Measurements from ENCODE around the gene KCNJ11.
"Not testable (repeated sequence)": the region's sequence is repeated elsewhere in the genome, so short reads cannot be mapped to it uniquely, and the experiment has no call there.

KCNJ11 gene

DNA sequence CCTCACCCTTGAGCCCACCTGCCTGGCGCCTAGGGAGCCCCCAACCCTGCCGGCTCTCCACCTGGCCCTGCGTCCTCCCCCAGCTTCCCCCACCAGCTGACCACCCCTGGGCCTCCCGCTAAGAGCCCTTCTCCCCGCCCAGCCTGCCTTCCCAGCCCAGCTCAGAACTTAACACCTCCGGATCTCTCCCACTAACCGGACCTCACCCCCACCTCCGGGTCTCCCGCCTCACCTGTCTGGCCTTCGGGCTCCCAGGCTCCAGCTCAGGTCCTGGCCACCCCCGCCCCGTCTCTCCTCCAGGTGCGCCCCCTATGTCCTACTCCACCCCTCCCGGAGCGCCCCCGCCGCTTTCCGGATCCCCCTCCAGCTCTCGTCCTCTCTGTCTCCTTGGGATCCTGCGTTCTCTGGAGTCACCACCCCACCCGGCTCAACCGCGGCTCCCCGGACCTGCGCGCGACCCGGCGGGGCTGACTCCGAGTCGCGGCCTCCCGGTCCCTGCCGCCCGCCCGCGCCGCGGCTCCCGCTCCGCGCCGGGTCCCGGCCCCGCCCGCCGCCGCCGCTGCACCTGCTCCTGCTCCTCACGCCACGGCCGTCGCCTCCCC lies at the start of gene KCNJ11:
Gene KCNJ11 (minus strand): TSS at position 51 of the 602 bp plus-strand sequence. CDS start 568 bp downstream, outside the sequence.
- Mint-ChIP-seq H3K4me3 (peak within 1 kb of the TSS; percentile 66), H3K4me1 (ENCODE audit: low read depth) (no peaks in the 10 kb centered on the region), H3K27me3 (no peaks in the 10 kb centered on the region), H3K9me3 (no peaks in the 10 kb centered on the region), H3K36me3 (ENCODE audit: low read depth) (no peaks in the 10 kb centered on the region), H3K27ac (no peak within 1 kb of the TSS)

DNA sequence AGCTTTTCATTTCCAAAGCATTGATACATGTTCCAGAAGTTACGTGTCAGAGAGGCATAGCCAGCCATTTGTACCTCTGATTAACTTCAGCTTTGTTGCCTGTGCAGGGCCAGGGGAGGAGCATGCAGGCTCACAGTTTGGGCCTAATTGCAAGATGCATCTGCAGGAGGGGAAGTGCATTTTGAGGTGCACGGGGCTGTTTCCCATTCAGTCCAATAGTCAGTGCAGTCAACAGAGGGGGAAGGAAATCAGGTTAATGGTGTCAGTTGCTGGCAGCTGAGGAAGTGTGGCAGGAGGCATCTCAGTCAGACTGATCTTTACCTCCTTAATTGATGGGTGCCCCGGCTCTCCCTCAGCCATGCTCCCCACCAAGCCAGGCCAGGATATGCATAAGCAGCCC lies 48.9 kb upstream of the KCNJ11 start:
- no peaks in the 10 kb centered on the region for H3K9me3 Mint-ChIP-seq
- H3K27me3 Mint-ChIP-seq = peaks cover 8% of the 10 kb centered on the region
- no peak overlapping the region for H3K4me3 Mint-ChIP-seq
- peaks cover 8% of the 10 kb centered on the region for H3K4me1 Mint-ChIP-seq (ENCODE audit: low read depth)
- H3K27ac Mint-ChIP-seq = no peak overlapping the region
- H3K36me3 Mint-ChIP-seq (ENCODE audit: low read depth) = no peaks in the 10 kb centered on the region

DNA sequence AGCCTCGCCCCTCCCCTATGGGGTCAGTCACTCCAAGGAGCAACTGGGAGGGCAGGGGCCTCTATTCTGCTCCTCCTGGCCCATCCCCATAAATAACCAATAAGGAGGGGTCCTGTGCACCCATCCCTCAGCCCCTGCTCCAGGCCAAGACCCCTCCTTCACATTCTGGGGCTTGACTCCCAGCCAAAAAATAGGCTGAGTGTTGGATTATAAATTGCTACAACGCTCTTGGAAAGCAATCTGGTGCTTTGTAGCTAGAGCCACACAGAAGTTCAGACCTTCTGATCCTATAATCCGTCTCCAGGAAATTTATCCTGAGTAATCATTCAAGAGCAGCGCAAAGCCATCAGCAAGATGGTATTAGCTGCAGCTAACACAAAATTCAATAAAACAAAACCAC lies 45.6 kb upstream of the KCNJ11 start:
- Mint-ChIP-seq H3K4me3 (no peak overlapping the region), H3K36me3 (ENCODE audit: low read depth) (no peaks in the 10 kb centered on the region)

DNA sequence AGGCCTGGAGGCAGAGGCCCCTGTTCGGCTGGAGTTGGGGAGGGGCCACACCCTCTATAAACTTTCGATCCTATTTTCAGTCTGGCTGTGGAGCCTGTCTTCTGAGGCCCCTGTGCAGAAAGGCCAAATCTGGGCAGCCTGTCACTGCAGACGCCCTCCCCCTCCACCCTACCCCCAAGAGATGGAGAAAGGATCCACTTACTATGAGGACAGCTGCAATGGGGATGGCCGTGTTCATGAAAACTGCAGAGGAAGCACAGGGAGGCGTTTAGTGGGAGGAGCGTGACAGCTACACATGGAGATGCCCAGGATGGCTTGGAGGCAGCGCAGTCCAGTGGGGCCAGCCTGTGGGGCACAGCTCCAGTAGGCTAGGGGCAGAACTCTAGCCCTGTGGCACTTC lies 43.5 kb upstream of the KCNJ11 start:
- H3K27ac Mint-ChIP-seq = no peak overlapping the region
- peaks cover 3% of the 10 kb centered on the region for H3K27me3 Mint-ChIP-seq
- H3K4me3 Mint-ChIP-seq = no peak overlapping the region
- no peaks in the 10 kb centered on the region for H3K36me3 Mint-ChIP-seq (ENCODE audit: low read depth)
- no peaks in the 10 kb centered on the region for H3K9me3 Mint-ChIP-seq
- no peaks in the 10 kb centered on the region for H3K4me1 Mint-ChIP-seq (ENCODE audit: low read depth)

More for the DNA sequence above, 45.6 kb upstream of the KCNJ11 start:
- no peak overlapping the region for H3K27ac Mint-ChIP-seq
- peaks cover 2% of the 10 kb centered on the region for H3K4me1 Mint-ChIP-seq (ENCODE audit: low read depth)
- H3K27me3 Mint-ChIP-seq = peaks cover 3% of the 10 kb centered on the region
- no peaks in the 10 kb centered on the region for H3K9me3 Mint-ChIP-seq

DNA sequence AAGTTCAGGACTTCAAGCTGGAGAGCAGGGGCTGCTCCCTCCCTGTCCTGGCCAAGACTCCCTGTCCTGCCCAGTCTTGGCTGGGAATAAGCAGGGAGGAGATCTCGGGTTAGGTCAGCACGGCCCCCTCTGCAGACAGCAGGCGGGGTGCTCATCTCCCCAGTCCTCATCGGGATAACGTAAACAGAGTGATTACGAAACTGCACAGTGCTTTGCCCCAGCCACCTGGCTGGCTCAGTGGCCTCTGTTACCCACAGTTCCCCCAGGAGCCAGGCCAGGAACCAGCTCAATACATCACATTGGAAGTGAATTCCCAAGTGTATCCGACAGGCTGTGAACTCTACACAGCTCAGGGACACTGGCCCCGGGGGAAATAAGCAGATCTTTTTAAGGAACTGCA lies 42.7 kb upstream of the KCNJ11 start:
- Mint-ChIP-seq H3K27me3 (peaks cover 3% of the 10 kb centered on the region), H3K27ac (no peak overlapping the region), H3K36me3 (ENCODE audit: low read depth) (no peaks in the 10 kb centered on the region), H3K9me3 (no peaks in the 10 kb centered on the region), H3K4me1 (ENCODE audit: low read depth) (no peaks in the 10 kb centered on the region), H3K4me3 (no peak overlapping the region)

DNA sequence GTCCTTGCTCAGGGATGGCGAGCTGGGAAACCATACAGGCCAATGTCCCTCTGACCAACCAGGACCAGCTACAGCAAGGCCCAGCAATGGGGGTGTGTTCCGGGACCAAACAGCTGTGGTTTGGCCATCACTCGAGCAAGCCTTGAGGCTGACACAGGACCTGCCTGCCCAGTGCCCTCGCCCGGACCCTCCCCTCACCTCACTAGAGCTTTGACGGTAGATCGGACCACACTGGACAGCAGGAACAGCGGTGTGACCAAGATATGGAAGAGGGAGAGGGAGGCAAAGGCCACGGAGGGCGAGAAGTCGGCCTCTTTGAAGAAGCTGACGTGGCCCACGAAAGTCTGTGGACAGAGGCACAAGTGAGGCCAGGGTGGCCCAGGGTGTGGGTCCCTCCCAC lies 42.2 kb upstream of the KCNJ11 start:
- Mint-ChIP-seq H3K27me3 (peaks cover 3% of the 10 kb centered on the region), H3K4me1 (ENCODE audit: low read depth) (no peaks in the 10 kb centered on the region), H3K27ac (no peak overlapping the region), H3K36me3 (ENCODE audit: low read depth) (no peaks in the 10 kb centered on the region), H3K4me3 (no peak overlapping the region), H3K9me3 (no peaks in the 10 kb centered on the region)

DNA sequence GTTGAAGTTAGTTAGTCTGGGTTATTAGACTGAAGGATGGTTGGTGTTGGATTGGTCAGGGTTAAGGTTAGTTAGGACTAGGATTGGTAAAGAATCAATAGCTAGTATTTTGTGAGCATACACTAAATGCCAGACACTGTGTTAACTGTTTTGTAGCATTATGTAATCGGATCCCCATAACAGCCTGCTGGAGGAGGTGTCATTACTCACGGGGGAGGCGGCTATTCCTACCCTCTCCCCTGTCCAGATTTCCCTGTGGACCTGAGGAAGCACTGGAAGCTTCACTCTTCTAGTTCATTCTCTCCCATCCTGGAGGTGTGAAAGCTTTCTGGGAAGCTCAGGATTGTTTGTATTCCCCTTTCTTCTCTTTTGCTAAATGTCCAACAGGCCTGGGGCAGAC lies 40.5 kb upstream of the KCNJ11 start:
- Mint-ChIP-seq H3K9me3 (no peaks in the 10 kb centered on the region), H3K27me3 (peaks cover 3% of the 10 kb centered on the region), H3K27ac (no peak overlapping the region), H3K36me3 (ENCODE audit: low read depth) (no peaks in the 10 kb centered on the region), H3K4me3 (no peak overlapping the region), H3K4me1 (ENCODE audit: low read depth) (no peaks in the 10 kb centered on the region)

DNA sequence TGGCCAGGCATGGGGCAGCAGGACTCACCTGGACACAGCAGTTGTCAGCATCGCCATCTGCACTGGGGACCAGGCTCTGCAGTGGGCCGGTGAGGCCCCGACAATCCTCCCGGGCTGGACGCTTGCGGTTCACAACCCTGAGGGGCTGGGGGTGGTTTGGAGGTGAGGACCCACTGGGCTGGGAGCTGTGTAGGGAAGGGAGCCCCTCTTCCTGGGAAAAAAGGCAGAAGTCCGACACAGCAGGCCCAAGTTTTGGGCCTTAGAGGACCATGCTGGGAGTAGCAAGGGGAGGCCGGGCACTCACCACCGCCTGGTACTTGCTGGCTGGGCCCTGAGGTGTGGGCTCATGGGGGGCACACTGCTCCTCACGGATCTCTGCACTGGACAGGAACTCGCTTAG lies 39.8 kb upstream of the KCNJ11 start:
- Mint-ChIP-seq H3K36me3 (ENCODE audit: low read depth) (no peaks in the 10 kb centered on the region), H3K4me1 (ENCODE audit: low read depth) (no peaks in the 10 kb centered on the region), H3K9me3 (no peaks in the 10 kb centered on the region), H3K27me3 (peaks cover 3% of the 10 kb centered on the region), H3K27ac (no peak overlapping the region), H3K4me3 (no peak overlapping the region)

DNA sequence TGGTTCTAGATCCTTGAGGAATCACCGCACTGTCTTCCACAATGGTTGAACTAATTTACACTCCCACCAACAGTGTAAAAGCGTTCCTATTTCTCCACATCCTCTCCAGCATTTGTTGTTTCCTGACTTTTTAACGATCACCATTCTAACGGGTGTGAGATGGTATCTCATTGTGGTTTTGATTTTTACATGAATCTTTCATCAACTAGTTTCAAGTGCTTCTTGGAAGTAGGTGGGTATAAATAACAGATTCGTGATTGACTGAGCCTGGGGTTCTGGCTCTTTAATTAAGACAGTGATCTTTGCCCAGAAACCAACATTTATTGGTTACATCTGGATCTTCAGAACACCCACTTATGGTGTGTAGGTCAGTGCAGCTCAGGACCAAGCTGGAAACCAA lies 37.8 kb upstream of the KCNJ11 start:
- not testable (repeated sequence) for H3K4me3 Mint-ChIP-seq; H3K36me3 Mint-ChIP-seq (ENCODE audit: low read depth)

DNA sequence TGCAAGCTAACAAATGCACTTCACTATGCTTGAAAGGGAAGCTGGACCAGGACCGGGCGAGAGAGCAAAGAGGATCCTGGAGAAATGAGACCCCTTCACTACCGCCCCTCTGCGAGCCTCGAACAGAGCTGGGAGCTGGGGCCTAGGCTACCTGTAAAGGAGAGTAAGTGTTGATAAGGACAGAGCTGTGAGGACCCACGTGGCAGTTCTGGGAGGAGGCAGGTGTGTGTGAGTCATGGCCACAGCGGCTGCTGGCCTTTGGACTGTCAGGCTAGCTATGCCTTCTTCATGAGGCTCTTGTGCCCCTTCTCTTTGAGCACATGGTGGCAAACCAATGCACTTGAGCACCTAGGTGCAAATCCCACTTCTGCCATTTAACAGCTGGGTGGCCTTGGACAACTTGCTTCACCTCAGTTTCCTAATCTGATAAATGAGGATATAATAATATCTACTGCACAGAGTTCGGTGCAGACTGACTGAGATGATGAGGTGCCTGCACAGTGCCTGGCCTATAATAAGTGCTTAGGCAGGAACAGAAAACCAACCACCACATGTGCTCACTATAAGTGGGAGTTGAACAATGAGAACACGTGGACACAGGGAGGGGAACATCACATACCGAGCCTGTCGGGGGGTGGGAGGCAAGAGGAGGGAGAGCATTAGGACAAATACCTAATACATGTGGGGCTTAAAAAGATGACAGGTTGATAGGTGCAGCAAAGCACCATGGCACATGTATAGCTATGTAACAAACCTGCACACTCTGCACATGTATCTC lies 35.3 kb upstream of the KCNJ11 start:
- Mint-ChIP-seq H3K27me3 (peaks cover 20% of the 10 kb centered on the region), H3K36me3 (ENCODE audit: low read depth) (no peaks in the 10 kb centered on the region), H3K4me1 (ENCODE audit: low read depth) (no peaks in the 10 kb centered on the region), H3K9me3 (no peaks in the 10 kb centered on the region), H3K27ac (no peak overlapping the region), H3K4me3 (no peak overlapping the region)

More for the DNA sequence above, 37.8 kb upstream of the KCNJ11 start:
- H3K27me3 Mint-ChIP-seq; H3K27ac Mint-ChIP-seq; H3K9me3 Mint-ChIP-seq; H3K4me1 Mint-ChIP-seq (ENCODE audit: low read depth): not testable (repeated sequence)

DNA sequence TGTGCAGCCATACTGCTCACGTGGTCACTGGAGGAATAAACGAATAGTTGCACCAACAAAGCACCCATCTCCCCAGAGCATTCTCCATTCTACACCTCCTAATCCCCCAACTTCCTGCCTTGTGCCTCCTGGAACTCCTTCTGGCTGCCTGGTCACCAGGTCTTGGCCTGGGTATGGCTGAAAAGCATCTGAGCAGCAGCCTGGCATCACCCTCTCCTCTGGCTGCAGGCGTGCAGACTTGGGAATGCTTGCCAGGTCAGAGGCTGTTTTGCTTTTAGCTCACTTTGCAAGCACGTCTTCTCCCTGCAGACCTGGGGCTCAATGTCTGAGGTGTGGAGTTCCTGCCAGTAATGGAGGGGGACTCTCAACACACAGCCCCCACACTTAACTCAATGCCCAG lies 33.3 kb upstream of the KCNJ11 start:
- H3K9me3 Mint-ChIP-seq = no peaks in the 10 kb centered on the region
- no peaks in the 10 kb centered on the region for H3K36me3 Mint-ChIP-seq (ENCODE audit: low read depth)
- peaks cover 36% of the 10 kb centered on the region for H3K27me3 Mint-ChIP-seq
- no peak overlapping the region for H3K27ac Mint-ChIP-seq
- H3K4me1 Mint-ChIP-seq (ENCODE audit: low read depth) = no peaks in the 10 kb centered on the region
- H3K4me3 Mint-ChIP-seq = no peak overlapping the region

DNA sequence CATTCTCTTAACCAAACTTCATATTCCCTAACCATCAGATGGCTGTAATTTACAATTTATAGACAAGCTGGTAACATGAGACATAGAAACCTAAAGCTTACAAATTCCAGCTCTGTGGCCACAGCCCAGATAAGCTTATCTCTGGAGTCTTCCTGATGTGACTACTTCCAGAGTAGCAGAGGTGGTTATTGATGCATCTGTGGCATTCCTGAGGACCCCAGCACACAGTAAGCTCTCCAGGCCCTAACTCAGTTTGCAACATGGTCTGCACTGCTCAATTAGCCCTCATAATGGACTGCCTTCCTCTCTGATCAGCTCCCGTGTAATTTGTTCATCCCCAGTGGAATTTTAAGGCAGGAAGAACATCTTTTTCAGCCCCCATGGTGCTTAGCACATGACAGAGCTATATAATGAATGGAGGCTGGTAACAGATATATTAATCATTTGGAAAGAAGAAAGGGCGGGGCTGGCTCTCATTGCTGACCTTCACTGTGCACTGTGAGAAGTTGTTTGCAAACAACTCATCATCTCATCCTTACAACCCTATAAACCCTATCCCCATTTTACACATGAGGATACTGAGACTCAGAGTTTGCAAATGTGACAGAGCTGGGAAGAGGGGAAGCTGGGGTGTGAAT lies 30.1 kb upstream of the KCNJ11 start:
- Mint-ChIP-seq H3K9me3 (no peaks in the 10 kb centered on the region), H3K4me1 (ENCODE audit: low read depth) (peaks cover 4% of the 10 kb centered on the region), H3K27me3 (peaks cover 44% of the 10 kb centered on the region), H3K27ac (peak overlapping the region; percentile 24), H3K36me3 (ENCODE audit: low read depth) (no peaks in the 10 kb centered on the region), H3K4me3 (no peak overlapping the region)

DNA sequence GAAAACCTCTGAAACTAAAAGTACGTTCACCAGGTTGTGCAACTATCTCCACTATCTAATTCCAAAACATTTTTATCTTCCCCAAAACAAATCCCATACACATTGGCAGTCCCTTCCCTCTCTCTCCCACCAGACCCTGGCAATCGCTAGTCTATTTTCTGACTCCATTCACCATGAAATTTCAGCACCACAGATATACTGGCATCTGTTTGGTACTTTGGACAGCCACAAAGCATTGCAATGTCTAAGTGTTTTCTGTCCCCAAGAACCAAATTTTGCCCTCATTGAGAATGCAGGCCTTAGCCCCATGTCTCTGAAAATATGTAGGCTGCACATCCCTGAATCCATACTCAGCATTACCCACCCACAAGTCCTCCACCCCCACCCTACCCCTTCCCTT lies 28.0 kb upstream of the KCNJ11 start:
- H3K27ac Mint-ChIP-seq = no peak overlapping the region
- H3K36me3 Mint-ChIP-seq (ENCODE audit: low read depth) = no peaks in the 10 kb centered on the region
- H3K9me3 Mint-ChIP-seq = no peaks in the 10 kb centered on the region
- no peak overlapping the region for H3K4me3 Mint-ChIP-seq
- peaks cover 4% of the 10 kb centered on the region for H3K4me1 Mint-ChIP-seq (ENCODE audit: low read depth)
- H3K27me3 Mint-ChIP-seq = peaks cover 41% of the 10 kb centered on the region

DNA sequence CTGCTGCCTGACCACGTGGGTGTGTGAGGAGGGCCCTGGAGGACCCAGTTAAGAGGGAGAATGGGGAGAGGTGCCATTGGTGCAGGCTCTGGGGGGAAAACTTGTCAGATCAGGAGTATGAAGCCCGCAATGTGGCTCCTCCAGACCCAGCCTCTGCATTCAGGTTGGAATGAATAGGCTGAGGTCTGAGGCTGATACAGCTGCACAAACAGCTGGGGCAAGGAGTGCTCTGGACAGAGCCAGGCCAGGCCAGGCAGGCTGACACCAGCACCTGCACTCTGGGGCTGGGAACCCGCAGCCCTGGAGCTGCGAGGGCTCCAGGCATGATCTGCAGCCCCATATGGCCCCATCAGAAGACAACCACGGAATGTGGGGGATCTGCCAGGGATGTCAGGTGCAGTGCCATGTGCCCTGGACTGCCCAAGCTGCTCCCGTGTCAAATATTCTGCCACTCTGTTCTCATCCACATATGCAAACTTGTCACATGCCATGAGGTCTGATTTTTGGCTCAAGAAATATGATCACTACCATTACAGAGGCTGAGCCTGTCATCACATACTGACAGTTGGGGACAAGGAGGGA lies 27.2 kb upstream of the KCNJ11 start:
- H3K4me3 Mint-ChIP-seq = no peak overlapping the region
- H3K4me1 Mint-ChIP-seq (ENCODE audit: low read depth) = peaks cover 4% of the 10 kb centered on the region
- peaks cover 37% of the 10 kb centered on the region for H3K27me3 Mint-ChIP-seq
- no peaks in the 10 kb centered on the region for H3K9me3 Mint-ChIP-seq
- H3K27ac Mint-ChIP-seq = no peak overlapping the region
- H3K36me3 Mint-ChIP-seq (ENCODE audit: low read depth) = no peaks in the 10 kb centered on the region

DNA sequence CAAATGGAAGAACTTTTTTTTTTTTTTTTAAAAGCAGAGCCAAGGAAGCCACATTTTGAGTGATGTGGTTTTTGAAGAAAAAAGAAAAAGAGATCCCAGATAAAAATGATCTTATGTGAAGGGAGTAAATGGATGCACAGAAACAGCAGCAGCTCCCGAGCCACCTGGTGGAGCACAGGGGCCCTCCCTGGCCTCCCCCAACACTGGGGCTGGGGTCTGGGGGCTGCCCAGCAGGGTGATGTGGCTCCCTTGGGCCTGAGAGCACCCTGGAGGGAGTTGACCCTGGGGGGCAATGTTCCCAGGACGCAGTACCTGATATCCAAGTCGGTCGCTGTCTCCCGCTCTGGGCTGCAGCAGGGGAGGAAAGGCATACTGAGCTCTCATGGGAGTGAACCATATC lies 26.5 kb upstream of the KCNJ11 start:
- H3K4me3 Mint-ChIP-seq = no peak overlapping the region

More for the DNA sequence above, 26.5 kb upstream of the KCNJ11 start:
- no peaks in the 10 kb centered on the region for H3K9me3 Mint-ChIP-seq
- H3K4me1 Mint-ChIP-seq (ENCODE audit: low read depth) = peaks cover 4% of the 10 kb centered on the region
- no peak overlapping the region for H3K27ac Mint-ChIP-seq
- peaks cover 37% of the 10 kb centered on the region for H3K27me3 Mint-ChIP-seq
- no peaks in the 10 kb centered on the region for H3K36me3 Mint-ChIP-seq (ENCODE audit: low read depth)

All from stimulated activated naive CD8-positive, alpha-beta T cell treated with anti-CD3 and anti-CD28 coated beads, Interleukin-15, Interleukin-2, amounts not matched to agents 100 ng/mL and 50 ng/mL, for 24 hours (primary cell).